ENCODE data around the gene SEC11A.

- no peak for TF ChIP-seq CTCF (IDR thresholded peaks at IDR 0.05; ENCODE audit: insufficient read depth, low read length, poor library complexity, severe bottlenecking)
- TF ChIP-seq EZH2phosphoT487 (conservative IDR thresholded peaks at IDR 0.05; ENCODE audit: low read length), result no peak
Measured at GRCh38 chr15:84714372-84714771, 1.6 kb downstream of the SEC11A start.

Data from SU-DHL-6 (cell line).